ENCODE measurements around the gene CAMK2D. TPM values are rescaled to one million over a fixed set of nuclear protein-coding genes. Genes with fewer than 3 reads are reported as not detected.

Gene CAMK2D
- total and polyA plus RNA-seq, 2 experiments from 2014 or later = 36.8 to 99.1 TPM

- Histone ChIP-seq H3K4me1 (ENCODE audit: insufficient read depth) (no peaks in the 10 kb centered on the region), H3K27ac (no peak overlapping the region), H3K9me2 (replicated peaks; ENCODE audit: insufficient read depth) (no peaks in the 10 kb centered on the region), H3K79me2 (peaks cover 21% of the 10 kb centered on the region), H3K4me2 (no peak overlapping the region), H3K4me3 (no peak overlapping the region), H3K27me3 (no peaks in the 10 kb centered on the region), H2AFZ (no peak overlapping the region), H3K9me3 (ENCODE audit: low read depth) (no peaks in the 10 kb centered on the region), H3K36me3 (replicated peaks; ENCODE audit: insufficient read depth, low read depth) (no peaks in the 10 kb centered on the region), H4K20me1 (ENCODE audit: insufficient read depth, poor library complexity, severe bottlenecking) (no peaks in the 10 kb centered on the region)
- DNase-seq (ENCODE audit: low spot score) = no peak
- WGBS (ENCODE audit: low lambda C conversion rate, missing lambda C conversion rate) = 94% methylated on average over 5 of the region's 5 CpGs
- TF ChIP-seq EZH2phosphoT487 (IDR thresholded peaks at IDR 0.05; ENCODE audit: low read depth, severe bottlenecking, unreplicated experiment) (no peak), EZH2 (IDR thresholded peaks at IDR 0.05; ENCODE audit: borderline replicate concordance) (no peak), CTCF (IDR thresholded peaks at IDR 0.05; ENCODE audit: poor library complexity) (no peak)
Observed at GRCh38 chr4:113563691-113564378, 197.7 kb downstream of the CAMK2D start.

GRCh38 chr4:113561758-113562157, 199.8 kb downstream of the CAMK2D start:
- H4K20me1 ChIP-seq (ENCODE audit: insufficient read depth, poor library complexity, severe bottlenecking) = no peaks in the 10 kb centered on the region
- H2AFZ ChIP-seq = no peak overlapping the region
- no peaks in the 10 kb centered on the region for H3K9me2 ChIP-seq (replicated peaks; ENCODE audit: insufficient read depth)
- WGBS (ENCODE audit: low lambda C conversion rate, missing lambda C conversion rate) = 78% methylated on average over 2 of the region's 2 CpGs
- TF ChIP-seq EZH2phosphoT487 (IDR thresholded peaks at IDR 0.05; ENCODE audit: low read depth, severe bottlenecking, unreplicated experiment) (no peak), CTCF (IDR thresholded peaks at IDR 0.05; ENCODE audit: poor library complexity) (no peak), EZH2 (IDR thresholded peaks at IDR 0.05; ENCODE audit: borderline replicate concordance) (no peak)
- no peaks in the 10 kb centered on the region for H3K36me3 ChIP-seq (replicated peaks; ENCODE audit: insufficient read depth, low read depth)
- peak overlapping the region; percentile 4 for H3K27ac ChIP-seq
- no peak overlapping the region for H3K4me2 ChIP-seq
- H3K9me3 ChIP-seq (ENCODE audit: low read depth) = no peaks in the 10 kb centered on the region
- no peak for DNase-seq (ENCODE audit: low spot score)
- H3K4me1 ChIP-seq (ENCODE audit: insufficient read depth) = no peaks in the 10 kb centered on the region
- no peaks in the 10 kb centered on the region for H3K27me3 ChIP-seq
- H3K79me2 ChIP-seq = peaks cover 14% of the 10 kb centered on the region
- no peak overlapping the region for H3K4me3 ChIP-seq

- H4K20me1 ChIP-seq (ENCODE audit: insufficient read depth, poor library complexity, severe bottlenecking) = no peaks in the 10 kb centered on the region
- H2AFZ ChIP-seq = no peak overlapping the region
- H3K9me3 ChIP-seq (ENCODE audit: low read depth) = no peaks in the 10 kb centered on the region
- peaks cover 14% of the 10 kb centered on the region for H3K79me2 ChIP-seq
- no peaks in the 10 kb centered on the region for H3K9me2 ChIP-seq (replicated peaks; ENCODE audit: insufficient read depth)
- no peak for TF ChIP-seq EZH2phosphoT487 (IDR thresholded peaks at IDR 0.05; ENCODE audit: low read depth, severe bottlenecking, unreplicated experiment)
- TF ChIP-seq EZH2 (IDR thresholded peaks at IDR 0.05; ENCODE audit: borderline replicate concordance) = no peak
- TF ChIP-seq CTCF (IDR thresholded peaks at IDR 0.05; ENCODE audit: poor library complexity) = no peak
- no peak overlapping the region for H3K4me3 ChIP-seq
- WGBS (ENCODE audit: low lambda C conversion rate, missing lambda C conversion rate) = 77% methylated on average over 2 of the region's 2 CpGs
- H3K4me2 ChIP-seq = no peak overlapping the region
- H3K36me3 ChIP-seq (replicated peaks; ENCODE audit: insufficient read depth, low read depth) = no peaks in the 10 kb centered on the region
- no peaks in the 10 kb centered on the region for H3K27me3 ChIP-seq
- peak overlapping the region; percentile 4 for H3K27ac ChIP-seq
- no peaks in the 10 kb centered on the region for H3K4me1 ChIP-seq (ENCODE audit: insufficient read depth)
- DNase-seq (ENCODE audit: low spot score) = no peak
Observed at GRCh38 chr4:113561092-113561491, 200.4 kb downstream of the CAMK2D start.

Measured in hepatocyte (in vitro differentiated cells).